K562 (cell line): Measurements from ENCODE around the gene DAD1. TPM values are rescaled to one million over a fixed set of nuclear protein-coding genes. Genes with fewer than 3 reads are reported as not detected.

Source experiments
- BRD9 ChIP-seq: fragments of 450-650 bp; IDR thresholded peaks from 2 replicates; pipeline ENCODE4 v1.6.1; 2018; ENCODE audit warnings: low read depth; ENCODE audit not compliant: partially characterized antibody
- EGR1 ChIP-seq: fragments of 450-650 bp; conservative IDR thresholded peaks from 2 replicates; pipeline ENCODE4 v1.6.1; 2017; ENCODE audit warnings: mild to moderate bottlenecking
- EP300 ChIP-seq: IDR thresholded peaks from 2 replicates; pipeline ENCODE4 v1.6.1; 2012; ENCODE audit warnings: low read length, improper control_type of control experiment
- ETV1 ChIP-seq: fragments of 450-650 bp; conservative IDR thresholded peaks from 2 replicates; pipeline ENCODE4 v1.6.1; 2016; ENCODE audit warnings: missing genetic modification characterization, control low read depth, low read depth, missing compliant biosample characterization
- HMGN3 ChIP-seq: IDR thresholded peaks from 2 replicates; pipeline ENCODE4 v1.6.1; 2011; ENCODE audit warnings: borderline replicate concordance, low read depth, mild to moderate bottlenecking, mixed read lengths, low read length; ENCODE audit not compliant: insufficient read length; ENCODE audit errors: extremely low read depth
- MTF1 ChIP-seq: fragments of 250-450 bp; sonication (Bioruptor Pico); IDR thresholded peaks from 2 replicates; pipeline ENCODE4 v1.9.0; 2021; ENCODE audit warnings: moderate library complexity, mild to moderate bottlenecking, inconsistent platforms, borderline replicate concordance
- NEUROD1 ChIP-seq: fragments of 150-350 bp; IDR thresholded peaks from 2 replicates; pipeline ENCODE4 v1.6.1; 2014; ENCODE audit warnings: borderline replicate concordance, low read length, low read depth; ENCODE audit not compliant: partially characterized antibody
- polyA plus RNA-seq, 8 experiments: library from polyadenylated mRNA; depleted of rRNA in 4 of 8; stranded (reverse) in 5 of 8; unstranded in 3 of 8; fragments of >200 nt; fragmentation: Nextera tagmentation in 2 of 8; fragmentation: Illumina TruSeq in 1 of 8; extraction: Ambion mirVana in 2 of 8; extraction: Trizol in 1 of 8; gene quantifications; 2 replicates each; pipeline versions ENCODE4 v1.2.1 to v1.2.3, GENCODE V29; 2011 to 2014; ENCODE audit warnings: inconsistent platforms in 1 of 8, missing spikeins in 1 of 8
- total RNA-seq, 7 experiments: library from RNA; depleted of rRNA in 6 of 7; stranded (reverse); fragments of >200 nt in 6 of 7; fragmentation: Illumina TruSeq in 2 of 7; extraction: Trizol in 2 of 7; gene quantifications; 2 replicates each; pipeline versions ENCODE4 v1.2.1 to v1.2.3, GENCODE V29; 2011 to 2021; ENCODE audit warnings: low replicate concordance in 1 of 7
- TF ChIP-seq, protein P1 (sequence below), 2 experiments: fragments of 200-800 bp in 1 of 2; sonication (Bioruptor generic) in 1 of 2; sonication (generic) in 1 of 2; formaldehyde crosslinking in 1 of 2; IDR thresholded peaks in 1 of 2; conservative IDR thresholded peaks in 1 of 2; 2 replicates each; pipeline versions ENCODE4 v1.5.0 to v1.6.1; 2016 to 2020; ENCODE audit warnings: missing compliant biosample characterization in 1 of 2, missing genetic modification characterization in 1 of 2, missing genetic modification reagents in 1 of 2
- TF ChIP-seq, protein P2 (sequence below): fragments of 450-650 bp; IDR thresholded peaks from one replicate; pipeline ENCODE4 v1.6.1; 2018; ENCODE audit warnings: mild to moderate bottlenecking, moderate library complexity; ENCODE audit not compliant: partially characterized antibody
- TF ChIP-seq, protein P3 (sequence below): fragments of 250-450 bp; sonication (Bioruptor Pico); IDR thresholded peaks from 2 replicates; pipeline ENCODE4 v1.8.0; 2022; ENCODE audit warnings: inconsistent platforms
- TF ChIP-seq, protein P4 (sequence below): fragments of 450-650 bp; formaldehyde crosslinking; IDR thresholded peaks from 2 replicates; pipeline ENCODE4 v1.4.0; 2022; ENCODE audit warnings: mild to moderate bottlenecking, moderate library complexity
- TF ChIP-seq, protein P5 (sequence below): sonication (generic); formaldehyde crosslinking; IDR thresholded peaks from 2 replicates; pipeline ENCODE4 v1.8.0; 2022; ENCODE audit warnings: missing genetic modification reagents, mild to moderate bottlenecking, borderline replicate concordance
- TF ChIP-seq, protein P6 (sequence below), 3 experiments: fragments of 200-800 bp in 1 of 3; sonication (Bioruptor generic) in 1 of 3; sonication (generic) in 1 of 3; formaldehyde crosslinking in 1 of 3; IDR thresholded peaks; 2 replicates each; pipeline versions ENCODE4 v1.6.1 to v1.8.0; 2016 to 2022; ENCODE audit warnings: mild to moderate bottlenecking in 2 of 3, missing compliant biosample characterization in 2 of 3, missing genetic modification characterization in 2 of 3, missing genetic modification reagents in 1 of 3
- TF ChIP-seq, protein P7 (sequence below): fragments of 250-450 bp; sonication (Bioruptor Pico); IDR thresholded peaks from 2 replicates; pipeline ENCODE4 v1.5.0; 2020; ENCODE audit warnings: mild to moderate bottlenecking, borderline replicate concordance

DAD1 gene
- total and polyA plus RNA-seq, 9 of the 15 experiments (the other 6 are each of a cell fraction or from before 2014, with no cell fraction given), result 104 to 617 (median 222) TPM

DNA sequence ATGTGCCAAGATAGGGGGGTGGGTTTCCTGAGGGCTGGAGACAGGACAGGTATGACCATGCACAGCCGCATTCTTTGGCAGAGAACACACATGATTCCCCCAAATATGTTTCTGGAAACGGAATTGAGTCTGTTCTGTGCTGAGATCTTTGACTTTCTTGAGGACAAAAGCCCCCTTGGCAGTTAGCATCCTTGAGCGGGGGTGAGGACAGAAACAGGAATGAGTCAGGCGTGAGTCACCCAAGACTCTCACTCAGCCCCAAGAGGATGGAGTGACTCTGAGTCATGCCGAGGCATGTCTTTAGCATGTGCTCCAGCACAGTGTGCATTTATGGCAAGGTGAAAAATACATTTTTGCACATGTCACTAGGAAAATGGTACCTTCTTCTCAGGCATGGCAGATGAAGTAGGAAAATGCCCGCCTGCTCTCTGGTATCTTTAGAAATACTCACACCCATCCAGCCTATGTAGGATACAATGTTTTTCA lies 52.1 kb downstream of the DAD1 start (continued):
- TF ChIP-seq, protein P1, sequence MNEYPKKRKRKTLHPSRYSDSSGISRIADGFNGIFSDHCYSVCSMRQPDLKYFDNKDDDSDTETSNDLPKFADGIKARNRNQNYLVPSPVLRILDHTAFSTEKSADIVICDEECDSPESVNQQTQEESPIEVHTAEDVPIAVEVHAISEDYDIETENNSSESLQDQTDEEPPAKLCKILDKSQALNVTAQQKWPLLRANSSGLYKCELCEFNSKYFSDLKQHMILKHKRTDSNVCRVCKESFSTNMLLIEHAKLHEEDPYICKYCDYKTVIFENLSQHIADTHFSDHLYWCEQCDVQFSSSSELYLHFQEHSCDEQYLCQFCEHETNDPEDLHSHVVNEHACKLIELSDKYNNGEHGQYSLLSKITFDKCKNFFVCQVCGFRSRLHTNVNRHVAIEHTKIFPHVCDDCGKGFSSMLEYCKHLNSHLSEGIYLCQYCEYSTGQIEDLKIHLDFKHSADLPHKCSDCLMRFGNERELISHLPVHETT (CRISPR knock-in tag; conservative IDR thresholded peaks at IDR 0.05 in 1 of 2, IDR thresholded peaks at IDR 0.05 in 1 of 2), result no peak
- TF ChIP-seq, protein P2, sequence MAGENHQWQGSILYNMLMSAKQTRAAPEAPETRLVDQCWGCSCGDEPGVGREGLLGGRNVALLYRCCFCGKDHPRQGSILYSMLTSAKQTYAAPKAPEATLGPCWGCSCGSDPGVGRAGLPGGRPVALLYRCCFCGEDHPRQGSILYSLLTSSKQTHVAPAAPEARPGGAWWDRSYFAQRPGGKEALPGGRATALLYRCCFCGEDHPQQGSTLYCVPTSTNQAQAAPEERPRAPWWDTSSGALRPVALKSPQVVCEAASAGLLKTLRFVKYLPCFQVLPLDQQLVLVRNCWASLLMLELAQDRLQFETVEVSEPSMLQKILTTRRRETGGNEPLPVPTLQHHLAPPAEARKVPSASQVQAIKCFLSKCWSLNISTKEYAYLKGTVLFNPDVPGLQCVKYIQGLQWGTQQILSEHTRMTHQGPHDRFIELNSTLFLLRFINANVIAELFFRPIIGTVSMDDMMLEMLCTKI, result no peak
- TF ChIP-seq, protein P3, sequence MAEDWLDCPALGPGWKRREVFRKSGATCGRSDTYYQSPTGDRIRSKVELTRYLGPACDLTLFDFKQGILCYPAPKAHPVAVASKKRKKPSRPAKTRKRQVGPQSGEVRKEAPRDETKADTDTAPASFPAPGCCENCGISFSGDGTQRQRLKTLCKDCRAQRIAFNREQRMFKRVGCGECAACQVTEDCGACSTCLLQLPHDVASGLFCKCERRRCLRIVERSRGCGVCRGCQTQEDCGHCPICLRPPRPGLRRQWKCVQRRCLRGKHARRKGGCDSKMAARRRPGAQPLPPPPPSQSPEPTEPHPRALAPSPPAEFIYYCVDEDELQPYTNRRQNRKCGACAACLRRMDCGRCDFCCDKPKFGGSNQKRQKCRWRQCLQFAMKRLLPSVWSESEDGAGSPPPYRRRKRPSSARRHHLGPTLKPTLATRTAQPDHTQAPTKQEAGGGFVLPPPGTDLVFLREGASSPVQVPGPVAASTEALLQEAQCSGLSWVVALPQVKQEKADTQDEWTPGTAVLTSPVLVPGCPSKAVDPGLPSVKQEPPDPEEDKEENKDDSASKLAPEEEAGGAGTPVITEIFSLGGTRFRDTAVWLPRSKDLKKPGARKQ (CRISPR knock-in tag), result no peak
- TF ChIP-seq EP300 (peak; percentile 53; the same call in 1 of the 2 replicates), MTF1 (CRISPR knock-in tag) (no peak), HMGN3 (no peak), BRD9 (peak; percentile 81), NEUROD1 (peak; percentile 58), ETV1 (tag) (no peak), EGR1 (peak; percentile 77)
- TF ChIP-seq, protein P4, sequence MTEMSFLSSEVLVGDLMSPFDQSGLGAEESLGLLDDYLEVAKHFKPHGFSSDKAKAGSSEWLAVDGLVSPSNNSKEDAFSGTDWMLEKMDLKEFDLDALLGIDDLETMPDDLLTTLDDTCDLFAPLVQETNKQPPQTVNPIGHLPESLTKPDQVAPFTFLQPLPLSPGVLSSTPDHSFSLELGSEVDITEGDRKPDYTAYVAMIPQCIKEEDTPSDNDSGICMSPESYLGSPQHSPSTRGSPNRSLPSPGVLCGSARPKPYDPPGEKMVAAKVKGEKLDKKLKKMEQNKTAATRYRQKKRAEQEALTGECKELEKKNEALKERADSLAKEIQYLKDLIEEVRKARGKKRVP (CRISPR knock-in tag), result no peak
- TF ChIP-seq, protein P5, sequence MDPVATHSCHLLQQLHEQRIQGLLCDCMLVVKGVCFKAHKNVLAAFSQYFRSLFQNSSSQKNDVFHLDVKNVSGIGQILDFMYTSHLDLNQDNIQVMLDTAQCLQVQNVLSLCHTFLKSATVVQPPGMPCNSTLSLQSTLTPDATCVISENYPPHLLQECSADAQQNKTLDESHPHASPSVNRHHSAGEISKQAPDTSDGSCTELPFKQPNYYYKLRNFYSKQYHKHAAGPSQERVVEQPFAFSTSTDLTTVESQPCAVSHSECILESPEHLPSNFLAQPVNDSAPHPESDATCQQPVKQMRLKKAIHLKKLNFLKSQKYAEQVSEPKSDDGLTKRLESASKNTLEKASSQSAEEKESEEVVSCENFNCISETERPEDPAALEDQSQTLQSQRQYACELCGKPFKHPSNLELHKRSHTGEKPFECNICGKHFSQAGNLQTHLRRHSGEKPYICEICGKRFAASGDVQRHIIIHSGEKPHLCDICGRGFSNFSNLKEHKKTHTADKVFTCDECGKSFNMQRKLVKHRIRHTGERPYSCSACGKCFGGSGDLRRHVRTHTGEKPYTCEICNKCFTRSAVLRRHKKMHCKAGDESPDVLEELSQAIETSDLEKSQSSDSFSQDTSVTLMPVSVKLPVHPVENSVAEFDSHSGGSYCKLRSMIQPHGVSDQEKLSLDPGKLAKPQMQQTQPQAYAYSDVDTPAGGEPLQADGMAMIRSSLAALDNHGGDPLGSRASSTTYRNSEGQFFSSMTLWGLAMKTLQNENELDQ (CRISPR knock-in tag), result no peak
- TF ChIP-seq, protein P6, sequence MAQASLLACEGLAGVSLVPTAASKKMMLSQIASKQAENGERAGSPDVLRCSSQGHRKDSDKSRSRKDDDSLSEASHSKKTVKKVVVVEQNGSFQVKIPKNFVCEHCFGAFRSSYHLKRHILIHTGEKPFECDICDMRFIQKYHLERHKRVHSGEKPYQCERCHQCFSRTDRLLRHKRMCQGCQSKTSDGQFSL (CRISPR knock-in tag; IDR thresholded peaks at IDR 0.05), result no peak
- TF ChIP-seq, protein P6 (tag; IDR thresholded peaks at IDR 0.05), result no peak
- TF ChIP-seq, protein P7, sequence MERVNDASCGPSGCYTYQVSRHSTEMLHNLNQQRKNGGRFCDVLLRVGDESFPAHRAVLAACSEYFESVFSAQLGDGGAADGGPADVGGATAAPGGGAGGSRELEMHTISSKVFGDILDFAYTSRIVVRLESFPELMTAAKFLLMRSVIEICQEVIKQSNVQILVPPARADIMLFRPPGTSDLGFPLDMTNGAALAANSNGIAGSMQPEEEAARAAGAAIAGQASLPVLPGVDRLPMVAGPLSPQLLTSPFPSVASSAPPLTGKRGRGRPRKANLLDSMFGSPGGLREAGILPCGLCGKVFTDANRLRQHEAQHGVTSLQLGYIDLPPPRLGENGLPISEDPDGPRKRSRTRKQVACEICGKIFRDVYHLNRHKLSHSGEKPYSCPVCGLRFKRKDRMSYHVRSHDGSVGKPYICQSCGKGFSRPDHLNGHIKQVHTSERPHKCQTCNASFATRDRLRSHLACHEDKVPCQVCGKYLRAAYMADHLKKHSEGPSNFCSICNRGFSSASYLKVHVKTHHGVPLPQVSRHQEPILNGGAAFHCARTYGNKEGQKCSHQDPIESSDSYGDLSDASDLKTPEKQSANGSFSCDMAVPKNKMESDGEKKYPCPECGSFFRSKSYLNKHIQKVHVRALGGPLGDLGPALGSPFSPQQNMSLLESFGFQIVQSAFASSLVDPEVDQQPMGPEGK, result no peak
